GM18526 (cell line): ENCODE data around the gene XG.
"Not testable (repeated sequence)": the region's sequence is repeated elsewhere in the genome, so short reads cannot be mapped to it uniquely, and the experiment has no call there.

Experiments used
- POLR2A ChIP-seq: IDR thresholded peaks from 3 replicates; pipeline ENCODE4 v1.6.1; 2011; ENCODE audit not compliant: insufficient read length; ENCODE audit errors: extremely low read depth

XG gene, protein sequence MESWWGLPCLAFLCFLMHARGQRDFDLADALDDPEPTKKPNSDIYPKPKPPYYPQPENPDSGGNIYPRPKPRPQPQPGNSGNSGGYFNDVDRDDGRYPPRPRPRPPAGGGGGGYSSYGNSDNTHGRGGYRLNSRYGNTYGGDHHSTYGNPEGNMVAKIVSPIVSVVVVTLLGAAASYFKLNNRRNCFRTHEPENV

DNA sequence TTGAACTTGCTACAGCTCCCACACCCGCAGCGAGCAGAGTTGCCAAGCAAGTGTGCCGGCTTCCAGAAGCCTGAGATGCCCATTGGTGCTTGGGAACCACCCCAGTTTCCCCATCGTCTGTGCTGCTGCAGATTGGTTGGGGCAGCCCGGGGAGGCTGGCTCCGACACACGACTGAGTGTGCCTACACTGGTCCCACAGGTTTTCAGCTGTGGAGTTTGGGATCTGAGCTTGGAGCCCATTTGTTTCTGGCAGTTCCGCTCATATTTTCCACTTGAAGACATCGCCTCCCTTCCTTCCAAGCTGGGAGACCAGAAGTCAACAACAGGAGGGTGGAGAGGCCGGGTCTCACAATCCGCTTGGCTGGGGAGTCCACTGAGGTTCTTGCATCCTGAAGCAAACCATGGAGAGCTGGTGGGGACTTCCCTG is at the start of gene XG:
Gene XG (plus strand): TSS at position 167 of the 427 bp plus-strand sequence. CDS start 235 bp downstream, at position 402.
- not testable (repeated sequence) for TF ChIP-seq POLR2A

DNA sequence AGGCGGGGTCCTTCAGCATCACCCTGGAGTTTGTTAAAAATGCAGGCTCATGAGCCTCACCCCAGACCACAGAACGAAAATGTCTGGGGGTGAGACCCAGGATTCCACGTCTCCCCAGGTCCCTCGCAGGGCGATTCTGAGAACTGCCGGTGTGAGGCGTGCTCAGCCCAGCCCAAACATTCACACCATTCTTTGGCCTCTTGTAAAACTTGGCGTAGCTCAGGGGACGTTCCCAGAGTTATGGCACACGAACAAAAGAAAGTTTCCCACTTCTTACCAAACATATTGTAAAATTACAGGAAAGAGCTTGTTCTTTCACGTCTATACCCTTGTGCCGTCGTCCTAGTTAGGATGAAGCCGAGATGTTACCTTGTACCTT is 47.9 kb upstream of the XG start:
- no peak for TF ChIP-seq POLR2A

DNA sequence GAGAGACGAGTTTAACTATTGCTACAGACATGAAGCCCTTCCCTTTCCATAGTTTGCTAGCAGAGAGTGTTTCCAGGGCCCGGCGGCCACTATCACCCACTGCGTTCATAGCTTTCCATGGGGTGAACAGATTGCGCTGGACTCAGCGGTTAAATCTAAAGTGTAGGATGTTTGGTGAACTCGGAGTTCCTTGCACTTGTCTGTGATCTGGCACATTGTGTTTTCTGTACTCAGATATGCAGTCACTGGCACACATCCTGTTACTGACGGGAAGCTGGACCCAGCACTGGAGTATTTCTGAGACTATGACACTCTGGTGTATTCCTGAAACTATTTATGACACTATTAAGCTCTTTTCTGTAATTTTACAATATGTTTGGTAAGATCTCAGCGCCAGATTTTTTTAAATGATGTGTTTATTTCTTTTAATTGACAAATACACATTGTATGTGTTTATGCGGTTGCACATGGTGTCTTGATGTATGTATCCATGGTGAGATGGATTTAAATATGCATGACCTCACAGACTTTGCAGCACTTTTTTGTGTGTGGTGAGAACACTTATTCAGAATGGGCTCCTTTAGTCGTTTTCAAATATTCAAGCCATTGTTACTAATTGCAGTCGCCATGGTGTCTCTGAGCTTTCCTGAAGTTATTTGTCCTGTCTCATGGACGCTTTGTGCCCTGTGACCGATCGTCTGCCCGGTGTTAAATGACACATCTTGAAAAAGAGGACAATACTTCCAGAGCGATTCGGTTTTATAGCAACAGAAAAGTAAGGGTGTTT is 46.6 kb upstream of the XG start:
- TF ChIP-seq POLR2A = no peak

- no peak for TF ChIP-seq POLR2A
Observed at GRCh38 chrX:2707334-2707760, 44.5 kb upstream of the XG start.

- no peak for TF ChIP-seq POLR2A
Observed at GRCh38 chrX:2708021-2708420, 43.8 kb upstream of the XG start.

GRCh38 chrX:2708592-2709188 is 43.1 kb upstream of the XG start:
- TF ChIP-seq POLR2A = no peak

DNA sequence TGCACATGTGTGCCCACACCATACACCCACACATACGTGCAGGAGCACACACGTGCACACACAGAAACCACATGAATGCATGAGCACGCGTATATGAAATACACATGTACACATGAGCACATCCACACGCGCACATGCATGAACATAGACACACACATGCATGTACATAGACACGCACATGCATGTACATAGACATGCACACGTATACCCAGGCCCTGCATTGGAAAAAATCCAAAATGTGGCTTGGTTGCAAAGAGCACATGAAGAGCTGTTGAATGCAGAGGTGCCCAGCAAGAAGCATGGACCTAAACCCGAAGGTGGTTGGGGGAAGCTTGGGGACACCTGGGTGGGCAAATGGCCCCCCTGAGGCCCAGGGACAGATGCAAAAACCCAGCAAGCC is 42.3 kb upstream of the XG start:
- no peak for TF ChIP-seq POLR2A

- no peak for TF ChIP-seq POLR2A
Observed at GRCh38 chrX:2710041-2710840, 41.6 kb upstream of the XG start.

DNA sequence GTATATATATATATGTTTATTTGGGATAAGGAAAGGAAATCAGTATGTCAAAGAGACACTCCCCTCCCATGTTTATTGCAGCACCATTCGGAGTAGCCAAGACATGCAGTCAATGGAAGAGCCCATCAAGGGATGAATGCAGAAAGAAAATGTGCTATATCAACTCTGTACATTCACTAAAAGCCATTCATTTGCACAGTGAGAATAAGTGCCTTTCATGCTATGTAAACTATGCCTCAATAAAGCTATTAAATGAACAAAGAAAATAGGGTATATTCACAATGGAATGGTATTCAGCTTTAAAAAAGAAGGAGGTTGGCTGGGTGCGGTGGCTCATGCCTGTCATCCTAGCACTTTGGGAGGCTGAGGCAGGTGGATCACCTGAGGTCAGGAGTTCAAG is 40.4 kb upstream of the XG start:
- TF ChIP-seq POLR2A = no peak

GRCh38 chrX:2712428-2712827 is 39.4 kb upstream of the XG start:
- no peak for TF ChIP-seq POLR2A

DNA sequence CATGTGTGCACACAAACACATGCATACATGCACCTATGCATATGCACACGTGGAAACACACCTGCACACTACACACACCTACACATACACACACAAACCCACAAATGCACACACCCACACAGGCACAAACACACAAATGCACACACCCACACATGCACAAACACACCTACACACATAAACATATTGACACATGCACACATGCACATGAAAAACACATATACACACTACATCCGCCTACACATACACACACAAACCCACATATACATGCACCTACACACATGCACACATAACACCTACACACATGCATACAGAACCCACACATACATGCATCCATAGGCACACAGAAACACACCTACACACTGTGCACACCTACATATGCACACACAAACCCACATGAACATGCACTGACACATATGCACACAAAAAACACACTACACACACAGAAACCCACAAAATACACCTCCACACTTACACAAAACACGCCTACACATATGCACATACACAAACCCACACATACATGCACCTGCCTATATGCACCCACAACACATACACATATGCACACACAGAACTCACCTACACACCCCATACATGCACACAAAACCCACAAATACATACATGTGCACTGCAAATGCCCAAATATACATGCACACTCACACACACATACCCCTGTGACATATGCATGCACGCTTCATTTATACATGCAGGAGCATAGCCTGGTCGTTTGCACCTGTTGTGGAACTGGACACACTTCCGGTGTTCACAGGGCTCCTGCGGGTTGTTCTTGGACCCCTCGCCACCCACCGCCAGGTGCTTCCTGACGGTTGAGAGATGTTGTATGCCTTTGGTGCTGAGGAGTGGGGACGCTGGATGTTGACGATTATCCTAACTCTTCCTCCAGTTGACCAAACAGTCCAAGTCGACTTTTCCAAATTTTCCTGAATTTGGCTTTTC is 38.7 kb upstream of the XG start:
- no peak for TF ChIP-seq POLR2A

DNA sequence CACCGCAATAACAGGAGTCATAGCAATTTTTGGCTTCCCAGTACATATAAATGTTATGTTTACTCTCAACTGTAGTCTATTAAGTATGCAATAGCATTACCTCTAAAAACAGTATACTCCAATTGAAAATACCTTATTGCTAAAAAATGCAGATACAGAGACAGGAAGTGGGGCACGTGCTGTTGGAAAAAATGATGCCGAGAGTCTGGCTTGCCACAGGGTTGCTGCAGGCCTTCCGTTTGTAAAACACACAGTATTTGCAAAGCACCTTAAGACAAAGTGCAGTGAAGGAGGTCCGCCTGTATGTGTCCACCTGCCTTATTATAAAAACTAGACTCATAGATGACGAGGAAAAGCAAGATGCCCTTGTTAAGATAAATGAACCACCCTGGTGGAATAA is 37.3 kb upstream of the XG start:
- TF ChIP-seq POLR2A = no peak

DNA sequence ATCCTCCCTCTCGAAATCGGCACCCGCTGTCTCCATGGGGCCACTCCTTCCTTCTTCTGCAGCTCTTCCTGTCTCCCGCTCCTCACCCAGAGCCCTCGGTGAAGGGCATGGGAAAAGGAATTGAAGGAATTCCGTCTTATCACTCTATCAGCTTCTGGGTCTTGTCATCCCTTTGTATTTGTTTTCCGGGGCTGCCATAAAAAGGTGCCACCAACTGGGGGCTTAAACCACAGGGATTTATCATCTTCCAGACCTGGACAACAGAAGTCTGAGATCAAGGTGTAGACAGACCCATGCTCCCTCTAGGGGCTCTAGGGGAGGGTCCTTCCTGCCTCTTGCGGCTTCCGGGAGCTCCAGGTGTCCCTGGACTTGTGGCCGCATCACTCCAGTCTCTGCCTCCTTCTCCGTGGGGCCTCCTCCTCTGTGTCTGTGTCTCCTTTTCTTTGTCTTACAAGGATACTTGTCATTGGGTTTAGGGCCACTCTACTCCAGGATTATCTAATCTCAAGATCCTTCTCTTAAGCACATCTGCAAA is 36.7 kb upstream of the XG start:
- TF ChIP-seq POLR2A = no peak

- TF ChIP-seq POLR2A = no peak
Observed at GRCh38 chrX:2717312-2717711, 34.5 kb upstream of the XG start.

DNA sequence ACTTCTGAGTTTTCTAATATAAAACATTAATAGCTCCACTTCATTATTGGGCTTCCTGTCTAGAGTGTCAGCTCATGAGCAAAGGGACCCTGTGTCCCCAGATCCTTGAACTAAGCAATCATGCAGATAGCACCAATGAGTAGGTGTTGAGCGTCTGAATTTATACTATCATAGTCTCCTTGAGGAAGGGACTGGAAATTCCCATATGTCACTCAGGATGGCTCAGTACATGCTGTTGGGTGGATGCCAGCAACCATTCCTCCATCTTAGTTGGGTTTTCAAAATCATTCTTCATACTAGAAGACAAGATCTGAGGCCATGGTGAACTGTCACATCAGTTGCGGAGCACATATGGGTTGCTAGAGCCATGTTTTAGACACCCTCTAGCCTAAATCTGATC is 33.0 kb upstream of the XG start:
- TF ChIP-seq POLR2A = no peak
